Activated CD4-positive, alpha-beta T cell treated with anti-CD3 and anti-CD28 coated beads, Interleukin-2, amount 10 ng/mL, durations not matched to agents 7 days and 5 days (primary cell): Measurements from ENCODE around the gene SLBP. TPM values are rescaled to one million over a fixed set of nuclear protein-coding genes. Genes with fewer than 3 reads are reported as not detected.

Experiments used
- CTCF ChIA-PET: fragments of 350-600 bp; sonication (Branson Sonifier 250); formaldehyde crosslinking; loops from one replicate; lab custom pipeline; 2021; ENCODE audit warnings: antibody characterized with exemption; lab: Charles Lee
- POLR2A ChIA-PET: fragments of 350-600 bp; sonication (Branson Sonifier 250); formaldehyde crosslinking; loops from one replicate; lab custom pipeline; 2021; ENCODE audit warnings: antibody characterized with exemption; lab: Charles Lee
- DNase-seq: peaks from one replicate; pipeline ENCODE4 v3.0.0-alpha.2; 2020
- H3K27ac Mint-ChIP-seq: one replicate; pipeline ENCODE4 v1.8.0; 2021; ENCODE audit warnings: mild to moderate bottlenecking, moderate library complexity, mixed read lengths
- H3K27me3 Mint-ChIP-seq: one replicate; pipeline ENCODE4 v1.8.0; 2021; ENCODE audit warnings: mixed read lengths
- H3K36me3 Mint-ChIP-seq: one replicate; pipeline ENCODE4 v1.8.0; 2021; ENCODE audit warnings: low read depth, mixed read lengths
- H3K4me1 Mint-ChIP-seq: one replicate; pipeline ENCODE4 v1.8.0; 2021; ENCODE audit warnings: mixed read lengths
- H3K4me3 Mint-ChIP-seq: one replicate; pipeline ENCODE4 v1.8.0; 2021; ENCODE audit warnings: mild to moderate bottlenecking, moderate library complexity, mixed read lengths
- H3K9me3 Mint-ChIP-seq: one replicate; pipeline ENCODE4 v1.8.0; 2021; ENCODE audit warnings: mixed read lengths
- total RNA-seq, 2 experiments: library from RNA; stranded (reverse); gene quantifications; one replicate each; pipeline ENCODE4 v1.2.3, GENCODE V29; 2021

SLBP gene
- total RNA-seq, 2 experiments from 2014 or later: 116 to 137 TPM

GRCh38 chr4:1659104-1660043 lies 52.7 kb downstream of the SLBP start:
- Mint-ChIP-seq H3K9me3 (no peaks in the 10 kb centered on the region), H3K36me3 (no peaks in the 10 kb centered on the region), H3K27ac (no peak overlapping the region), H3K4me3 (no peak overlapping the region), H3K4me1 (no peaks in the 10 kb centered on the region), H3K27me3 (no peaks in the 10 kb centered on the region)
- no peak for DNase-seq
- ChIA-PET CTCF (interaction anchor here (1.2 to 1.4 kb wide), 2 partner anchors 14 to 18 kb away, joined by 3 read pairs; no protein-coding TSS in a partner anchor), POLR2A (no interaction called here)

- Mint-ChIP-seq H3K27ac (no peak overlapping the region), H3K9me3 (no peaks in the 10 kb centered on the region), H3K36me3 (no peaks in the 10 kb centered on the region), H3K4me1 (no peaks in the 10 kb centered on the region), H3K4me3 (no peak overlapping the region), H3K27me3 (no peaks in the 10 kb centered on the region)
- POLR2A ChIA-PET: no interaction called here
- DNase-seq: no peak
- CTCF ChIA-PET: interaction anchor here (1.2 kb wide), 1 partner anchor 19 kb away, joined by 3 read pairs; no protein-coding TSS in a partner anchor
These were observed 53.5 kb downstream of the SLBP start for GRCh38 chr4:1658581-1658980.

DNA sequence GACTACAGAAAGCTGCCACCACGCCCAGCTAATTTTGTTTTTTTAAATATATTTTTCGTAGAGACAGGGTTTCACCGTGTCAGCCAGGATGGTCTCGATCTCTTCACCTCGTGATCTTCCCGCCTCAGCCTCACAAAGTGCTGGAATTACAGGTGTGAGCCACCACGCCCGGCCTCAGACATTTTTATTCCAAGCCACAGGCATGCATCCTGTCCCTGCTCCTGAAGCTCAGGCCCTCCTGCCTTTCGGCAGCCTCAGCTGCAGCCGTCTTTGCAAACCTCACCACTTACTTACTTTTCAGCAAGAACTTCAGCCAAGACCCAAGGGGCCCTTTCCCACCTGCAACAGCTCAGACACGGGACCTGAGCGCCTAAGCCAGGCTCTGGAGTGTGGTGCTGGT lies 54.0 kb downstream of the SLBP start:
- ChIA-PET POLR2A (no interaction called here), CTCF (interaction anchor here (1.2 kb wide), 1 partner anchor 19 kb away, joined by 3 read pairs; no protein-coding TSS in a partner anchor)
- Mint-ChIP-seq H3K4me3 (no peak overlapping the region), H3K9me3 (no peaks in the 10 kb centered on the region), H3K27me3 (no peaks in the 10 kb centered on the region), H3K27ac (no peak overlapping the region), H3K4me1 (no peaks in the 10 kb centered on the region), H3K36me3 (no peaks in the 10 kb centered on the region)
- DNase-seq: no peak

DNA sequence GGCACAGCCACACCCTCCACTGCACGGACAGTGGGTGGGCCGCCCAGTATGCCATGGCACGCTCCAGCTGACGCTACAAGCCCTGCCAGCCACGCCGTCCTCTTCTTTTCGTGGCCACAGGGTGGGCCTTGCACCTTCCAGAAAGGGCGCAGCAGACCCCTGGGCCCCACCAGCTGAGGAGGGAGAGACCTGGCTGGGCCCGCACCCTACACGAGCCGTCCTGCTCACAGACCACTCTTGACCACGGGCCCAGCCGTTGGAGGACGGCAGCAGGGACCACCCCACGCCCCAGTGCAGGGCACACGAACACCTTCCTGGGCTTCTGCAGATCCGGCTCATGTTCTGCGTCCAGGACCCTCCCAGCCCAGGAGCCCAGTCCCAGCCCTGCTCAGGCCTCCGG lies 55.1 kb downstream of the SLBP start:
- no peaks in the 10 kb centered on the region for H3K9me3 Mint-ChIP-seq
- H3K4me1 Mint-ChIP-seq: no peaks in the 10 kb centered on the region
- ChIA-PET CTCF (no interaction called here), POLR2A (no interaction called here)
- H3K27ac Mint-ChIP-seq: no peak overlapping the region
- no peak for DNase-seq
- H3K27me3 Mint-ChIP-seq: no peaks in the 10 kb centered on the region
- H3K4me3 Mint-ChIP-seq: no peak overlapping the region
- H3K36me3 Mint-ChIP-seq: no peaks in the 10 kb centered on the region

- Mint-ChIP-seq H3K27ac (no peak overlapping the region), H3K36me3 (no peaks in the 10 kb centered on the region), H3K9me3 (no peaks in the 10 kb centered on the region), H3K4me3 (no peak overlapping the region), H3K27me3 (no peaks in the 10 kb centered on the region), H3K4me1 (no peaks in the 10 kb centered on the region)
- no peak for DNase-seq
- ChIA-PET CTCF (no interaction called here), POLR2A (no interaction called here)
These were observed 56.0 kb downstream of the SLBP start for GRCh38 chr4:1656132-1656531.

- H3K4me1 Mint-ChIP-seq: no peaks in the 10 kb centered on the region
- H3K36me3 Mint-ChIP-seq: no peaks in the 10 kb centered on the region
- H3K27me3 Mint-ChIP-seq: no peaks in the 10 kb centered on the region
- ChIA-PET CTCF (no interaction called here), POLR2A (no interaction called here)
- no peak overlapping the region for H3K27ac Mint-ChIP-seq
- H3K4me3 Mint-ChIP-seq: no peak overlapping the region
- H3K9me3 Mint-ChIP-seq: no peaks in the 10 kb centered on the region
- no peak for DNase-seq
These were observed 56.4 kb downstream of the SLBP start for GRCh38 chr4:1655676-1656075.

- H3K9me3 Mint-ChIP-seq: no peaks in the 10 kb centered on the region
- CTCF ChIA-PET: interaction anchor here (1.1 kb wide), 1 partner anchor 24 kb away, joined by 5 read pairs; no protein-coding TSS in a partner anchor
- H3K27ac Mint-ChIP-seq: no peak overlapping the region
- POLR2A ChIA-PET: no interaction called here
- no peaks in the 10 kb centered on the region for H3K4me1 Mint-ChIP-seq
- no peaks in the 10 kb centered on the region for H3K27me3 Mint-ChIP-seq
- H3K36me3 Mint-ChIP-seq: no peaks in the 10 kb centered on the region
- DNase-seq: no peak
- no peak overlapping the region for H3K4me3 Mint-ChIP-seq
These were observed 57.0 kb downstream of the SLBP start for GRCh38 chr4:1655081-1655480.

- no peak overlapping the region for H3K4me3 Mint-ChIP-seq
- CTCF ChIA-PET: interaction anchor here (1.1 kb wide), 1 partner anchor 25 kb away, joined by 5 read pairs; no protein-coding TSS in a partner anchor
- H3K36me3 Mint-ChIP-seq: no peaks in the 10 kb centered on the region
- peak overlapping the region; percentile 42 for H3K27ac Mint-ChIP-seq
- H3K4me1 Mint-ChIP-seq: no peaks in the 10 kb centered on the region
- no peaks in the 10 kb centered on the region for H3K27me3 Mint-ChIP-seq
- DNase-seq: no peak
- POLR2A ChIA-PET: no interaction called here
- H3K9me3 Mint-ChIP-seq: no peaks in the 10 kb centered on the region
These were observed 57.7 kb downstream of the SLBP start for GRCh38 chr4:1654216-1654955.

DNA sequence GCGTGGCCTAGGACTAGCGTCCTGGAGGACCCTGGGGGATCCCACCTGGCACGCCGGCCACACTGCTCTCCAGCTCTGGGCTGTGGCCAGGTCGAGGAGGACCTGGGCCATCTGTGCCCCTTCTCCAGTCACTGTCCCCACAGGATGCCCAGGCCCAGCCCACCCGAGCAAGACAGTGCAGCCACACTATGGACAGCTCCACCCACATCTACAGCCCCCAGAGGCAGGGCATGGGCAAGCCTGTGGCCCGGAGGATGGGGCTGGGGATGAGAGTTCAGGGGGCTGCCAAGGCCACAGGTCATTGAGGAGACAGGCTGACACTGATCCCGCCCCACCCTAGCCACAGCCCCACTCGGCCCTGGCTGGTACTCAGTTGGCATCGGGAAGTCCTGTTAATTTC lies 58.3 kb downstream of the SLBP start:
- ChIA-PET POLR2A (no interaction called here), CTCF (no interaction called here)
- no peaks in the 10 kb centered on the region for H3K4me1 Mint-ChIP-seq
- H3K4me3 Mint-ChIP-seq: no peak overlapping the region
- no peaks in the 10 kb centered on the region for H3K27me3 Mint-ChIP-seq
- no peak for DNase-seq
- H3K36me3 Mint-ChIP-seq: no peaks in the 10 kb centered on the region
- H3K27ac Mint-ChIP-seq: no peak overlapping the region
- H3K9me3 Mint-ChIP-seq: no peaks in the 10 kb centered on the region

DNA sequence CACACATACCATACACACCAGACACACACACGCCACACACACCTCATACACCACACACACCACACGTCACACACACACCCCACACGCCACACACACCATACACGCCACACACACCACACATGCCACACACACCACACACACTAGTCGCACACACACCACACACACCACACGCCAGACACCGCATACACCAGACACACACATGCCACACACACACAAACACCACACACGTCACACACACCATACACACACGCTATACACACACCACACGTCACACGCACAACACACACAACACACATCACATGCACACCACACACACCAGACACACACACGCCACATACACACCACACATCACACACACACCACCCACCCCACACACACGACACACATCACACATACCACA lies 60.0 kb downstream of the SLBP start:
- Mint-ChIP-seq H3K27me3 (no peaks in the 10 kb centered on the region), H3K4me1 (peaks cover 10% of the 10 kb centered on the region), H3K36me3 (no peaks in the 10 kb centered on the region), H3K9me3 (no peaks in the 10 kb centered on the region), H3K27ac (no peak overlapping the region), H3K4me3 (no peak overlapping the region)
- DNase-seq: no peak
- POLR2A ChIA-PET: no interaction called here
- CTCF ChIA-PET: no interaction called here

DNA sequence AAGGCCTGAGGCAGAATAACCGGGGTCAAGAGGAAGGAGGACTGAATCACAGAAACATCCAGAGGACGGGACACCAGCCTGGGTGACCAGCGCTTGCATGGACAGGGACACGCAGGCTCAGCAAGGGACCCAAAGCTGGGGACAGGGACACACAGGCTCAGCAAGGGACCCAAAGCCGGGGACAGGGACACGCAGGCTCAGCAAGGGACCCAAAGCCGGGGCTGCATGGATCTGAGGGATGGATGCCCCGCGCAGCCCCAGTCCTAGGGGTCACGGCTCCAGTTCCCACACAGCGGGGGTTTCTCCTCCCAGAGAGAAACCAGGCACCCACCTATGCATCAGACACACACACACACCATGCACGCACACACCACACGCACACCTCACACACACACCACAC lies 60.5 kb downstream of the SLBP start:
- POLR2A ChIA-PET: no interaction called here
- peaks cover 10% of the 10 kb centered on the region for H3K4me1 Mint-ChIP-seq
- H3K27ac Mint-ChIP-seq: no peak overlapping the region
- no peaks in the 10 kb centered on the region for H3K36me3 Mint-ChIP-seq
- H3K4me3 Mint-ChIP-seq: no peak overlapping the region
- CTCF ChIA-PET: interaction anchor here (0.6 kb wide), 1 partner anchor 34 kb away, joined by 5 read pairs; no protein-coding TSS in a partner anchor
- no peak for DNase-seq
- no peaks in the 10 kb centered on the region for H3K9me3 Mint-ChIP-seq
- no peaks in the 10 kb centered on the region for H3K27me3 Mint-ChIP-seq

DNA sequence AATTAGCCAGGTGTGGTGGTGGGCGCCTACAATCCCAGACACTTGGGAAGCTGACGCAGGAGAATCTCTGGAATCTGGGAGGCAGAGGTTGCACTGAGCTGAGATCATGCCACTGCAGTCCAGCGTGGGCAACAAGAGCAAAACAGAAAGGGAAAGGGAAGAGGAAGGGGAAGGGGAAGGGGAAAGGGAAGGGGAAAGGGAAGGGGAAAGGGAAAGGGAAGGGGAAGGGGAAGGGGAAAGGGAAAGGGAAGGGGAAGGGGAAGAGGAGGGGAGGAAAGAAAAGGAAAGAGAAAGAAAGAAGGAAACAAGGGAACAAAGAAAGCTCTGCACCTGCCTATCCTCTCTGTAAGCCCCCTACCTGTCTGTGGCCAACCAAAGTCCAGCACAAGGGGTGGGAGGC lies 63.2 kb downstream of the SLBP start:
- H3K36me3 Mint-ChIP-seq: no peaks in the 10 kb centered on the region
- CTCF ChIA-PET: interaction anchor here (0.5 to 0.6 kb wide), 2 partner anchors 14 to 467 kb away, joined by 3 read pairs; no protein-coding TSS in a partner anchor
- H3K4me1 Mint-ChIP-seq: peaks cover 10% of the 10 kb centered on the region
- no peak overlapping the region for H3K27ac Mint-ChIP-seq
- H3K9me3 Mint-ChIP-seq: no peaks in the 10 kb centered on the region
- POLR2A ChIA-PET: no interaction called here
- no peaks in the 10 kb centered on the region for H3K27me3 Mint-ChIP-seq
- no peak overlapping the region for H3K4me3 Mint-ChIP-seq
- DNase-seq: no peak

GRCh38 chr4:1647432-1647831 lies 64.7 kb downstream of the SLBP start:
- ChIA-PET CTCF (interaction anchor here (0.5 to 0.7 kb wide), 2 partner anchors 135 to 740 kb away, joined by 3 to 5 read pairs; no protein-coding TSS in a partner anchor), POLR2A (interaction anchor here (0.6 kb wide), 1 partner anchor 938 kb away, joined by 7 read pairs; no protein-coding TSS in a partner anchor)
- Mint-ChIP-seq H3K9me3 (no peaks in the 10 kb centered on the region), H3K36me3 (no peaks in the 10 kb centered on the region), H3K4me1 (peaks cover 10% of the 10 kb centered on the region), H3K27ac (no peak overlapping the region), H3K4me3 (no peak overlapping the region), H3K27me3 (no peaks in the 10 kb centered on the region)
- DNase-seq: no peak
